Suprapubic skin (tissue), 4 donors: ENCODE results near the gene LMCD1. TPM values are rescaled to one million over a fixed set of nuclear protein-coding genes. Genes with fewer than 3 reads are reported as not detected.

ENCODE experiments used
- DNase-seq, 2 donors: peaks; one replicate each; pipeline ENCODE4 v3.0.0-alpha.2; 2019; ENCODE audit warnings: low spot score in 2 of 2
- H3K27ac ChIP-seq: fragments of 200-600 bp; sonication (generic); one replicate; pipeline ENCODE4 v1.5.1; 2019
- H3K27me3 ChIP-seq: fragments of 200-600 bp; sonication (generic); one replicate; pipeline ENCODE4 v1.5.1; 2019
- H3K36me3 ChIP-seq: fragments of 200-600 bp; sonication (generic); one replicate; pipeline ENCODE4 v1.5.1; 2019
- H3K4me1 ChIP-seq: fragments of 200-600 bp; sonication (generic); one replicate; pipeline ENCODE4 v1.5.1; 2019
- H3K4me3 ChIP-seq: fragments of 200-600 bp; sonication (generic); one replicate; pipeline ENCODE4 v1.5.1; 2019; ENCODE audit warnings: mild to moderate bottlenecking
- H3K9me3 ChIP-seq: fragments of 200-600 bp; sonication (generic); one replicate; pipeline ENCODE4 v1.5.1; 2019
- EP300 ChIP-seq: sonication (generic); formaldehyde crosslinking; IDR thresholded peaks from one replicate; pipeline ENCODE4 v1.6.1; 2017; ENCODE audit warnings: antibody characterized with exemption
- POLR2A ChIP-seq, 2 donors: fragments of 450-650 bp; IDR thresholded peaks; one replicate each; pipeline ENCODE4 v1.6.1; 2017; ENCODE audit warnings: antibody characterized with exemption in 2 of 2, mild to moderate bottlenecking in 2 of 2, moderate library complexity in 2 of 2
- POLR2AphosphoS5 ChIP-seq, 3 donors: sonication (generic); formaldehyde crosslinking; IDR thresholded peaks; one replicate each; pipeline ENCODE4 v1.6.1; 2017; ENCODE audit warnings: antibody characterized with exemption in 3 of 3
- WGBS: methylation state at CpG from one replicate; pipeline ENCODE4 v1.1.5; 2018; 5-methylcytosine and 5-hydroxymethylcytosine counted together
- total RNA-seq, 4 donors: library from RNA; depleted of rRNA; stranded (reverse); fragments of >200 nt; gene quantifications; one replicate each; pipeline ENCODE4 v1.1.0, GENCODE V29; 2016
- TF ChIP-seq, protein P1 (sequence below), 2 donors: fragments of 200-600 bp in 1 of 2; fragments of 450-650 bp in 1 of 2; sonication (generic) in 1 of 2; IDR thresholded peaks; one replicate each; pipeline ENCODE4 v1.5.1; 2016 to 2019; ENCODE audit warnings: antibody characterized with exemption in 2 of 2, mild to moderate bottlenecking in 1 of 2, moderate library complexity in 1 of 2

LMCD1 gene
- total RNA-seq, 4 donors from 2014 or later = 33.4 to 49.3 (median 36.8) TPM

DNA sequence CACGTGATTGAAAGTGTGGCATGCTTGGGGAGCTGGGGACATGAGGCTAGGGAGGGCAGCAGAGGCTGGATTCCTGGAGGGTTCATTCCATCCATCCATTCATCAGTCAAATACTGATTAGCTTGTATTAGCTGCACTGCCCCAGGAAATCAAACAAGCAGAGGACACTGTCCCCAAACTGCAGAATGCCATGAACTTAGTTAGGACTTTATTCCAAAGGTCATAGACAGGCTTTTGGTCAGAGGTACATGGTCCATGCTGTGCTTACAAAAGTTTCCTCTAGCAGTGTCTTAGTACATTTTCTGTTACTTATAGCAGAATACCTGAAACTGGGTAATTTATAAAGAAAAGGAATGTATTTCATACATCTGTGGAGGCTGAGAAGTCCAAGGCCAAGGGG is 47.7 kb downstream of the LMCD1 start:
- H3K4me1 ChIP-seq = peaks cover 8% of the 10 kb centered on the region
- H3K9me3 ChIP-seq = no peaks in the 10 kb centered on the region
- 81% methylated on average over 1 of the region's 1 CpG for WGBS
- no peak overlapping the region for H3K27ac ChIP-seq
- no peak overlapping the region for H3K4me3 ChIP-seq
- peaks cover 24% of the 10 kb centered on the region for H3K36me3 ChIP-seq
- no peak for DNase-seq
- TF ChIP-seq POLR2A (IDR thresholded peaks at IDR 0.05) (no peak), POLR2AphosphoS5 (IDR thresholded peaks at IDR 0.05) (no peak), EP300 (no peak)
- TF ChIP-seq, protein P1, sequence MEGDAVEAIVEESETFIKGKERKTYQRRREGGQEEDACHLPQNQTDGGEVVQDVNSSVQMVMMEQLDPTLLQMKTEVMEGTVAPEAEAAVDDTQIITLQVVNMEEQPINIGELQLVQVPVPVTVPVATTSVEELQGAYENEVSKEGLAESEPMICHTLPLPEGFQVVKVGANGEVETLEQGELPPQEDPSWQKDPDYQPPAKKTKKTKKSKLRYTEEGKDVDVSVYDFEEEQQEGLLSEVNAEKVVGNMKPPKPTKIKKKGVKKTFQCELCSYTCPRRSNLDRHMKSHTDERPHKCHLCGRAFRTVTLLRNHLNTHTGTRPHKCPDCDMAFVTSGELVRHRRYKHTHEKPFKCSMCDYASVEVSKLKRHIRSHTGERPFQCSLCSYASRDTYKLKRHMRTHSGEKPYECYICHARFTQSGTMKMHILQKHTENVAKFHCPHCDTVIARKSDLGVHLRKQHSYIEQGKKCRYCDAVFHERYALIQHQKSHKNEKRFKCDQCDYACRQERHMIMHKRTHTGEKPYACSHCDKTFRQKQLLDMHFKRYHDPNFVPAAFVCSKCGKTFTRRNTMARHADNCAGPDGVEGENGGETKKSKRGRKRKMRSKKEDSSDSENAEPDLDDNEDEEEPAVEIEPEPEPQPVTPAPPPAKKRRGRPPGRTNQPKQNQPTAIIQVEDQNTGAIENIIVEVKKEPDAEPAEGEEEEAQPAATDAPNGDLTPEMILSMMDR (IDR thresholded peaks at IDR 0.05) = no peak
- no peaks in the 10 kb centered on the region for H3K27me3 ChIP-seq

DNA sequence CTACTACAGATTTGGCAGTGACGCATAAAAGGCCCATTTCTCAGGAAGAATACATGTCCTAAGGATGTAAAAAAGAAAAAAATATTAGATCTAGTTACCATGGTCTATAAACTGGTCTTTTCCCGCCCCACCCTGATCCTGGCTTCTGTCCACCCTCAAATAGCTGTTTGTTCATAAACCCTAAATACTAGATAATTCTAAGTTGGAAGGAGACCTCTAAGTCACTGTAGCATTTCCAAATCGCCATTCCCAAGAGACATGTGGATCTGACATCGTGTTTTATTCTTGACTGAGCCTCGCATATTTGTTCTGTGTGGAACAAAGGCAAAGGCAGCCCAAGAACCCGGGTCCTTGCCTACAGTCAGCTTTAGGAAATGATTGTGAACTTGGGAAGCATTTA is 49.0 kb downstream of the LMCD1 start:
- H3K27ac ChIP-seq = peak overlapping the region; percentile 23
- peaks cover 16% of the 10 kb centered on the region for H3K4me1 ChIP-seq
- no peak overlapping the region for H3K4me3 ChIP-seq
- TF ChIP-seq EP300 (no peak), POLR2A (IDR thresholded peaks at IDR 0.05) (no peak), POLR2AphosphoS5 (IDR thresholded peaks at IDR 0.05) (no peak)
- TF ChIP-seq, protein P1 (IDR thresholded peaks at IDR 0.05) = no peak
- peaks cover 24% of the 10 kb centered on the region for H3K36me3 ChIP-seq
- DNase-seq = no peak
- WGBS = 65% methylated on average over 6 of the region's 6 CpGs
- H3K27me3 ChIP-seq = no peaks in the 10 kb centered on the region
- no peaks in the 10 kb centered on the region for H3K9me3 ChIP-seq

DNA sequence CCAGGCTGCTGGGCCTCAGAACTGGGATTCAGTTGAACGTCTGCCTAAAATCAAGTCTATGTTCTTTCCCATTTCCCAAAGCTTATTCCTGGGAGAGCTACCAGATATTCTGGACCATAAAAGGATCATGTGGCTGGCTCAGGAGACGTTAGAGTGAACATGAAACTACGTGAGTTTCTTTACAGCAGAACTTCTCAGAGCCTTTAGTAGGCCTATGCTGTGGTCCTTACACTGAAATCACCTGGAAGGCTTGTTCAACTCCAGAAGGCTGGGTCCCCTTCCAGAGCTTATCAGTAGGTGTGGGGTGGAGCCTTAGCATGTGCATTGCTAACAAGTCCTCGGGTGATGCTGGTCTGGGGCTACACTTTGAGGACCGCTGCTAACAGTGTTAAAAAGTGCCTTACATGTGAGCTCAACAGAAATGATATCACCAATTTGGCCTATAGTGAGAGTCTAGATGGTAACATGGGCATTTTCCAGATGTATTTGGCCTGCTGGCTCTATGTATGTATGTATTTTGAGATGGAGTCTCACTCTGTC is 50.7 kb downstream of the LMCD1 start:
- no peak overlapping the region for H3K27ac ChIP-seq
- no peaks in the 10 kb centered on the region for H3K9me3 ChIP-seq
- TF ChIP-seq EP300 (no peak), POLR2A (IDR thresholded peaks at IDR 0.05) (no peak), POLR2AphosphoS5 (IDR thresholded peaks at IDR 0.05) (no peak)
- TF ChIP-seq, protein P1 (IDR thresholded peaks at IDR 0.05) = no peak
- H3K4me3 ChIP-seq = no peak overlapping the region
- no peak for DNase-seq
- peaks cover 24% of the 10 kb centered on the region for H3K36me3 ChIP-seq
- H3K4me1 ChIP-seq = peaks cover 33% of the 10 kb centered on the region
- H3K27me3 ChIP-seq = no peaks in the 10 kb centered on the region
- 86% methylated on average over 5 of the region's 5 CpGs for WGBS

DNA sequence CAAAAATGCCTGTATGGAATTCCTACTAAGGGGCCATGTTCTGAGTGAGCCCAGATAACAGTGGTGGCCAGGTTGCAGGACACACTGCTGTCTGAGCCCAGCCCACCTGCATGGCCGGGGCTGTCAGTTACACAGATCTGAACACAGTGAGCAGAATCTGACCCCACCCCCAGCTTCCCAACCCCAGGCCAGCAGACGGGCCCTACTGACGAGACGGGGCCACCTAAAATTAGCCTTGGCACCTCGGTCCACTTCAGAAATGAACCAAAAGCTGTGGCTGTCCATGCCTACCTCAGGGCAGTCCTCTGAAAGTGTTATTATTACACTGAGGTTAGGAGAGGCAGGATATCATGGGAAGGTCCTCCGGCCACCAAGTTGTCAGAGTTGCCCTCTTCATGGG is 51.8 kb downstream of the LMCD1 start:
- Histone ChIP-seq H3K27me3 (no peaks in the 10 kb centered on the region), H3K4me1 (peaks cover 40% of the 10 kb centered on the region), H3K9me3 (no peaks in the 10 kb centered on the region), H3K27ac (no peak overlapping the region), H3K4me3 (no peak overlapping the region), H3K36me3 (peaks cover 23% of the 10 kb centered on the region)
- TF ChIP-seq, protein P1 (IDR thresholded peaks at IDR 0.05) = no peak
- no peak for TF ChIP-seq POLR2AphosphoS5 (IDR thresholded peaks at IDR 0.05)
- TF ChIP-seq POLR2A (IDR thresholded peaks at IDR 0.05) = no peak
- no peak for TF ChIP-seq EP300
- DNase-seq = no peak
- 94% methylated on average over 6 of the region's 6 CpGs for WGBS

DNA sequence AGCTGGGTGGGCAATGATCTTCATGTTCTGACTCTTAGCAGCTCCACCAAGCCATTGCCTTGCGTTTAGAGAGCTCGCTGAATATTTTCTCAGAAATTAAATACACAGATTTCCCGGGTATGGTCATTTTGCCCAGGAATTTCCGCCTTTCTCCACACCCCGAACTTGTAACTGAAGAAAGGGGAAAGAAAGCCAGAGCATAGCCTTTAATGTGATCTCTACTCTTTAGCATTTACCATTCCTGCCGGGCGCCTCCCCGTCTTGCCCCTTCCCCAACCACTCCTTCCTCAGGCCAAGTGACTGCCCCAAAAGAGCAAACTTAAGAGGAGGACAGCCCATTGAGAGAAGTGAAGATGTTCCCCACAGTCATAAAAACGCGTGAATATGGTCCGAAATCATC is 53.1 kb downstream of the LMCD1 start:
- Histone ChIP-seq H3K9me3 (no peaks in the 10 kb centered on the region), H3K4me3 (no peak overlapping the region), H3K27me3 (no peaks in the 10 kb centered on the region), H3K36me3 (peaks cover 13% of the 10 kb centered on the region), H3K4me1 (peaks cover 40% of the 10 kb centered on the region), H3K27ac (peak overlapping the region; percentile 73)
- WGBS = 73% methylated on average over 11 of the region's 11 CpGs
- TF ChIP-seq, protein P1 (IDR thresholded peaks at IDR 0.05) = no peak
- no peak for TF ChIP-seq POLR2A (IDR thresholded peaks at IDR 0.05)
- TF ChIP-seq POLR2AphosphoS5 (IDR thresholded peaks at IDR 0.05) = no peak
- no peak for TF ChIP-seq EP300
- DNase-seq = no peak
